GM18520 (cell line): Measurements from ENCODE around the gene FHOD1.

Source experiments
- ATAC-seq: cut with Tn5 transposase; IDR thresholded peaks from one replicate; pipeline ENCODE4 v1.9.1; 2021; ENCODE audit not compliant: unreplicated experiment

The FHOD1 gene

GRCh38 chr16:67277999-67278772 lies 30.9 kb upstream of the FHOD1 start:
- ATAC-seq = no peak

- no peak for ATAC-seq
Observed at GRCh38 chr16:67277294-67277998, 30.2 kb upstream of the FHOD1 start.

- no peak for ATAC-seq
Observed at GRCh38 chr16:67275321-67275720, 28.0 kb upstream of the FHOD1 start.

GRCh38 chr16:67271446-67271845 lies 24.2 kb upstream of the FHOD1 start:
- ATAC-seq = no peak

- ATAC-seq = no peak
Observed at GRCh38 chr16:67270931-67271338, 23.7 kb upstream of the FHOD1 start.

GRCh38 chr16:67269766-67270165 lies 22.5 kb upstream of the FHOD1 start:
- ATAC-seq = no peak

GRCh38 chr16:67268136-67268579 lies 20.9 kb upstream of the FHOD1 start:
- ATAC-seq = no peak

GRCh38 chr16:67265834-67266233 lies 18.6 kb upstream of the FHOD1 start:
- no peak for ATAC-seq

- ATAC-seq = no peak
Observed at GRCh38 chr16:67264866-67265265, 17.6 kb upstream of the FHOD1 start.

- ATAC-seq = no peak
Observed at GRCh38 chr16:67264277-67264676, 17.0 kb upstream of the FHOD1 start.

GRCh38 chr16:67263201-67263600 lies 15.9 kb upstream of the FHOD1 start:
- no peak for ATAC-seq

GRCh38 chr16:67260426-67261063 lies 13.3 kb upstream of the FHOD1 start:
- ATAC-seq = no peak

GRCh38 chr16:67259705-67260104 lies 12.4 kb upstream of the FHOD1 start:
- no peak for ATAC-seq

GRCh38 chr16:67258161-67258835 lies 11.0 kb upstream of the FHOD1 start:
- ATAC-seq = no peak

GRCh38 chr16:67257486-67258160 lies 10.3 kb upstream of the FHOD1 start:
- no peak for ATAC-seq

GRCh38 chr16:67256701-67257230 lies 9.5 kb upstream of the FHOD1 start:
- ATAC-seq = no peak

- no peak for ATAC-seq
Observed at GRCh38 chr16:67255553-67256221, 8.4 kb upstream of the FHOD1 start.

GRCh38 chr16:67254801-67255552 lies 7.7 kb upstream of the FHOD1 start:
- no peak for ATAC-seq
